Measurements from ENCODE around the gene NDRG2.
A peak's percentile ranks its signal among the peaks of the same experiment; 100 is the strongest.
"Not testable (repeated sequence)": the region's sequence is repeated elsewhere in the genome, so short reads cannot be mapped to it uniquely, and the experiment has no call there.

NDRG2 gene

GRCh38 chr14:21033133-21033698 lies 8.4 kb upstream of the NDRG2 start:
- DNase-seq (ENCODE audit: low read depth), result no peak

GRCh38 chr14:21032326-21033132 lies 7.7 kb upstream of the NDRG2 start:
- no peak for DNase-seq (ENCODE audit: low read depth)

- no peak for DNase-seq (ENCODE audit: low read depth)
These were observed 5.7 kb upstream of the NDRG2 start for GRCh38 chr14:21030531-21030930.

- no peak for DNase-seq (ENCODE audit: low read depth)
These were observed 5.1 kb upstream of the NDRG2 start, which contains the start of gene TPPP2 for GRCh38 chr14:21029917-21030316. TSS of gene TPPP2 (plus strand) at chr14:21030217. CDS start at chr14:21030582, 365 bp downstream.

DNA sequence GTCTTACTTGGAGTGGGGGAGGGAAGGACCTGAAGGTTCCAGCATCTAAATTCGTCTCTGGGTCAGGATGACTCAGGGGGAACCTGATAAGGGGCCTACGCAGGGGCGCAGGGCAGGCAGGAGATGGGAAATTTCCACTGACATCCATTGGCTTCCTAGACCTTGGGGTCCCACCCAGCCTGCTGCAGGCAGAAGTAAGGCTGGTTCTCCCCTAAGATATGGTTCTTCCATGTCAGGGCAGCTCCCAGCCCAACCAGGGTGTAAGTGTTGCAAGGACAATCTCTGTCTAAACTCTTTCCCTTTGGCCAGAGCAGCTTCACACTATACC lies 2.1 kb upstream of the NDRG2 start:
- DNase-seq (ENCODE audit: low read depth), result no peak

GRCh38 chr14:21026274-21026987 lies 1.6 kb upstream of the NDRG2 start:
- DNase-seq (ENCODE audit: low read depth), result no peak

GRCh38 chr14:21025371-21026273 lies 761 bp upstream of the NDRG2 start:
- no peak for DNase-seq (ENCODE audit: low read depth)

DNA sequence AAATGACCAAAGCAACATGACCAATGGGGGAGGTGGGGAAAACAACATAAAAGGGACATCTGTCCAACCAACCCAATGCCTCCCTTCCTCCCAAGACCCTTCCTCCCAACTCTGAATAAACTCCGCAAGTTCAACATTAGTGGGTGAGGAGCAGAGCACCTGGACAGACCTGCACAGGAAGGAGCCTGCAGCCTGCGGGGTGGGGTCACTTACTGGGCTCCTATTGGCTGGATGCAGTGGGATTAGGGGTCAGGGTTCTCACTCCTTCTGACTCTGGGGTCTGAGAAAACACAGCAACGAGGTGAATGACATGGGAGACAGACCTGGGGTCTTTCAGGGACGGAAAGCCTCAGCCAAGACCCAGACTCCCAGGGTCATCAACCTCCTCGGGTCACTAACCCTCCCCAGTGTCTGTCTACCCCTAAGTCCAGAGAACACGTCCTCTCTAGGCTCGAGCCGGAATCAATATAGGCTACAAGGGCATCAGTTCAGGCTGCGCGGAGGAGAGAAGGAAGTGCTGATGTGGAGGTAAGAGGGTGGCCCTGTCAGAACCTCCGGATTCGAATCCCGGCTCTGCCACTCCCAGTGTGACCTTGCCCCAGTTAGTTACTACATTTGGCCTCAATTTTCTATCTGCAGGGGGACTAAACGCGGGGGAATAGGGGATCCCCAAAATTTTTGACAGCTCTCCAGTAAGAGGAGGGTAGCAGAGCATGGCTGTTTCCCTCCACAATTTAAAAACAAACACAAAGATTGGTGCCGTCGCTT lies 860 bp downstream of the NDRG2 start:
- no peak for DNase-seq (ENCODE audit: low read depth)

DNA sequence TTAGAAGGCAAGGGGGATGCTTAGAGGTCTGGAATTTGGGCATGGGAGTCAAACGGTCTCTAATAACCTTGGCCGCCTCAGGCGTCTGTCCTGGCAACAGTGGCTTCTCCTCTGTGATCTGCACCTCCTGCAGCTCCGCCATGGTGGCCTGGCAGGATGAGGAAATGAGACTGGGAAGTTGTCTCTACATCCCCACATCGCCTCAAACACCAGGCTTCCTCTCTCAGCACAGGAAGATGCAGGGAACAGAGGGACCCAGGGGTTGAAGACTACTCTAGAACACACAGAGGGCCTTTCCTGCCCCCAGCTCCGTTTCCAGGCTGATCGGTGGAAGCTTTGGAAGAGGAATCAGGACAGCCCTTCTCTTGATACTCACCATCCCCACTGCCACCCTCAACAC lies 1.7 kb downstream of the NDRG2 start:
- no peak for DNase-seq (ENCODE audit: low read depth)

DNA sequence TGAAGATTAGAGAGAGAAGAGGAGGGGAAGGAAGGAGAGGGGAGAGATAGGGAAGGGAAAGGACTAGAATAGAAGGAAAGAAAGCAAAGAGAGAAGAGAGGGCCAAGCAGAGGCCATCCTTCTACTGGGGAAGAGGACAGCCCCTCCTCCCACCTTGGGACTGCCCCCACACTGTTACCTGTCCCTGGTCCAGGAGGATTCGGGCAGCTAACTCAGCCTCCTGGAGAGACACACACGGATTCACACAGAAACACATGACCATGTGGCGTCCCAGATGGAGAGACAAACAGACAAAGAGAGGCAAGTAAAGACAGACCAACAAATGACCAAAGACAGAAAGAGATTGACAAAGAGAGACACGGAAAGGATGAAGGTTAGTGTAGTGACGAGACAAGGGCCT lies 2.2 kb downstream of the NDRG2 start:
- no peak for DNase-seq (ENCODE audit: low read depth)

- DNase-seq (ENCODE audit: low read depth), result no peak
These were observed 3.8 kb downstream of the NDRG2 start for GRCh38 chr14:21020977-21021545.

GRCh38 chr14:21019366-21019765 lies 5.5 kb downstream of the NDRG2 start:
- no peak for DNase-seq (ENCODE audit: low read depth)

- DNase-seq (ENCODE audit: low read depth), result no peak
These were observed 6.1 kb downstream of the NDRG2 start for GRCh38 chr14:21018781-21019180.

DNA sequence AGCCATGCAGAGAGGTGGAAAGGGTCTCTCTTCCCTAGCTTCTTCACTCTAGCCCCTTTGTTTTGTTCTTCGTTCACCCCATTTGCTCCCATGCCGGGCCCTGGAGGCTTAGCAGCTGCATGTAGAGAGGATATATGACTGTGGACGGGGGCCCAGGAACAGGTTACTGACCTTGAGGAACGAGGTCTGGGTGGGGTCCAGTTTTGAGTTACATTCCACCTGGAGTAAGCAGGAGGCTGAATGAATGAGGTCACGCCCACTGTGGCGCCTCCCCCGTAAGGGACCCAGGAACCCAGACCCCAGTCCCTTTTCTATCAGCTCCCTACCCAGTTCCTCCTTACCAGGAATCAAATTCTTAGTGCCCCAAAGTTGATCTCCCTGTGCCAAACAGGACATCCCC lies 6.6 kb downstream of the NDRG2 start:
- no peak for DNase-seq (ENCODE audit: low read depth)

- no peak for DNase-seq (ENCODE audit: low read depth)
These were observed 7.2 kb downstream of the NDRG2 start for GRCh38 chr14:21017528-21018245.

DNA sequence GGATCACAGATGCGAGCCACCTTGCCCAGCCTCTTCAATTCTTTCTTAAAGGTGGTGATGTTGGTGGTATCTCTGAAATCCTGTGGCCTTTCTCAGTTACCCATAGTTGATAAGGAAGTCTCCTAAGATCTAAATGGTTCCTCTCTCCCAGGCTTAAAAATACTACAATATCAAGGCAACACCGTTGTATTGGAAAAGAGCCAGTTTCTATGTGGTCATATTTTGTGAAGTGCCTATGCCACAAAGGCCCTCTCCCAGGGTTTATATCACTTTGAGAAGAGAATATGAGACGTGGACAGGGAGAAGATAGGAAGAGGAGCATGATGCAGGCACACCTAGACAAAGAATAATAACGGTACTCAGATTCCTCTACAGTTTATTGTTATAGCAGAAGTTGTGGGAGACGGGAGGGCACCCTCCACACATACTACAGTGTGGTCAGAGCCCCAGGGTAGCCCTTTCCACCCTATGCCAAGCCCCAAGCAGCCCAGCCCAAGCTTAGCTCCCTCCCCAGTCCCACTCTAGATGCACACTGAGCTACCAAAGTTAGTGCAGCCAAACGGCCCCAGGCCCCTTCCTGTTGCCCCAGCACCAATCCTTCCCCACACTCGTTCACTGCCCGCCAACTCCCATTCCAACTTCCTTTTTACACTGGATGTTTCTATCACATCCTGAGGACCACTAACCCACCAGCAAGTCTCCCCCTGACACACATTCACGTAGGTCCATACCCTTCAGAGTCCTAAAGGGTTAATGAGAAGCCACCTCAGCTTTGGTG lies 8.3 kb downstream of the NDRG2 start:
- DNase-seq (ENCODE audit: low read depth), result no peak

DNA sequence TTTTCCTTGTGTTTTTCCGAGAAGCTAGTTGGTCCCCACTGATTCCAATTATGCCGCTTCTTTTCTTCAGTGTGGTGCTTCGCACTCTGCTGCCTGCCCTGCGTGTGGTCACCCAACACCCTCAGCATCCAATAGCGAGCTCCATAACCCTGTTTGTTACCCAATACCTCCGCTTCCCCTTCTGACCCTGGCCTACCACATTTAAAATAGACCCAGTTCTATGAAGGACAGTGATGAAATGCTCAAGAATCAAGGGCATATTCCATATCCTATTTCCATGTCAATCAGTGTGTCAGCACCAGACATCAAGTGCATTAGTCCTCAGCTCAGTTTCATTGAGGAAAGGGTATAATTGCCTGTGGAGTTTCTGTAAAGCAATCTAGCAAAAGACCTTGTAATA lies 9.5 kb downstream of the NDRG2 start:
- no peak for DNase-seq (ENCODE audit: low read depth)

- DNase-seq (ENCODE audit: low read depth), result peak; percentile 48
These were observed 10.1 kb downstream of the NDRG2 start for GRCh38 chr14:21014761-21015190.

- DNase-seq (ENCODE audit: low read depth), result no peak
These were observed 13.7 kb downstream of the NDRG2 start for GRCh38 chr14:21011136-21011535.

DNA sequence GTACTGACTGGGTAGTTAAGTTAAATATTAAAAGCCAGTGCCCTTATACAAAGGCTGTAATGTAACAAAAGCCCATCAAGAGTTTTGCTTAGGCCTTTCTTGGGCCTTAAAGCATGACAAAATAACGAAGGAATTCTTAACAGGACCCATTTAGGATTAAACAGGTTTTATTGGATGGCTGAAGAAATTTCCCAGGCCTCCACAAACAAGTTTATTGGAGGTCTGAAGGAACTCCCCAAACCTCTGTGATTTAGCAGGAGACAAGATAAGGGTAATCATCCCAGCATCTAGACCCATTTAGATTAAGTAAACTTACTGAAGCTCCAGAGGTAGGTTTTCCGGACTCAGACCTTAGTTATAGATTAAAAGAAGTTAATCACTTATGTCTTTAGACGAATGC lies 15.1 kb downstream of the NDRG2 start:
- DNase-seq (ENCODE audit: low read depth), result not testable (repeated sequence)
